ENCODE measurements around the gene PPM1E. TPM values are rescaled to one million over a fixed set of nuclear protein-coding genes. Genes with fewer than 3 reads are reported as not detected.

Gene PPM1E
- total RNA-seq, 1 donor from 2014 or later, result 0.26 TPM

DNA sequence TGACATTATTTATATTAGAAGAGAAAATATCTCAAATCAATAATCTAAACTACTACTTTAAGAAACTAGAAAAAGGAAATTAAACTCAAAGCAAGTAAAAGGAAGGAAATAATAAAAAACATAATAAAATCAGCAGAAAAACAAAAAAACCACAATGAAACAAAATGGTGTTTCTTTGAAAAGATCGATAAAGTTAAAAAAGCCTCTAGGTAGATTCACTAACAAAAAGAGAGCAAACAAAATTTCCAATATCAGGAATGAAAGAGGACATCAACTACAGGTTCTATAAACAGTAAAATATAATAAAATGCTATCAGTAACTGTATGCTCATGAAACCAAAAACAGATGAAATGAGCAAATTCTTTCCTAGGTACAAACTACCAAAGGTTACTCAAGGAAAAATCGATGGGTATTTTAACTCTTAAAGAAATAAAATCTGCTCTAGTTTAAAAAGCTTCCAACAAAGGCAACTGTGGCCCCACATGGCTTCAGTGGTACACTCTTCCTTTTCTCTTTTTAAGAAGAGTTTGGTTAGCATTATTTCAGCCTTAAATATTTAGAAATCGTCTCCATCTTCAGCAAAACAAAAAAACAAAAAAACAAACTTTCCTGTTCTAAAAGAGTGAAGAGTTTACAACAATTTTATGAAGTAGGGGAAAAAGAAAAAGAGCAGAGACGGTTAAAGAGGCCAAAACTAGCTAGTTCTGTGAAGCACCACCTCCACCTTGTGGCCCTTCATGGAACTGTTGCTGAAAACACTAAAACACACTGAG, 248.9 kb downstream of the PPM1E start:
- peak; percentile 7 for FAIRE-seq
- TF ChIP-seq CTCF (IDR thresholded peaks at IDR 0.05; ENCODE audit: insufficient read depth, low read length, severe bottlenecking), result peak; percentile 85
- peak; percentile 56 for DNase-seq (ENCODE audit: low read depth)
- Histone ChIP-seq H3K4me3 (ENCODE audit: low read depth, low read length) (no peak overlapping the region), H3K36me3 (ENCODE audit: control insufficient read depth, insufficient read depth, low read length) (no peaks in the 10 kb centered on the region), H3K27me3 (ENCODE audit: control insufficient read depth, insufficient read depth, low read length) (no peaks in the 10 kb centered on the region)

- TF ChIP-seq CTCF (IDR thresholded peaks at IDR 0.05; ENCODE audit: insufficient read depth, low read length, severe bottlenecking), result no peak
- H3K27me3 ChIP-seq (ENCODE audit: control insufficient read depth, insufficient read depth, low read length), result no peaks in the 10 kb centered on the region
- DNase-seq (ENCODE audit: low read depth) (no peak), FAIRE-seq (no peak)
- H3K36me3 ChIP-seq (ENCODE audit: control insufficient read depth, insufficient read depth, low read length), result no peaks in the 10 kb centered on the region
- H3K4me3 ChIP-seq (ENCODE audit: low read depth, low read length), result no peak overlapping the region
Observed at GRCh38 chr17:59007995-59008394, 252.3 kb downstream of the PPM1E start.

DNA sequence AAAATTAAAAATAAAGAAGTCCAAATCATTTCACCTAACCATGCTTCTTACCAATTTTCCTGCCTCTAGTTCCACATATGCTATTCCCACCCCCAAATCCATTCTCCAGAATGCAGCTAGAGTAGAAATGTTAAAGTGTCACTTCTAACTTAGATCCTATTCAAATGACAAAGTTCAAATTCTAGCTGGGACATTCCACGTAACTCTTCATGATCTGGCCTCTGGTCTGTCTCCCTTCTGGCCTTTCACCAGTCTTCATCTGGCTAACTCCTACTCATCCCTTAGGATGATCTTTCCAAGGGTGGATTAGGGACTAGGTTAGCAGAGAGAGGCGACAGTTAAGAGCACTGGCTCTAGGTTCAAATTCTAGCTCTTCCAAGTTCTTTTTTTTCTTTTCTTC, 253.1 kb downstream of the PPM1E start:
- Histone ChIP-seq H3K36me3 (ENCODE audit: control insufficient read depth, insufficient read depth, low read length) (no peaks in the 10 kb centered on the region), H3K4me3 (ENCODE audit: low read depth, low read length) (no peak overlapping the region)

DNA sequence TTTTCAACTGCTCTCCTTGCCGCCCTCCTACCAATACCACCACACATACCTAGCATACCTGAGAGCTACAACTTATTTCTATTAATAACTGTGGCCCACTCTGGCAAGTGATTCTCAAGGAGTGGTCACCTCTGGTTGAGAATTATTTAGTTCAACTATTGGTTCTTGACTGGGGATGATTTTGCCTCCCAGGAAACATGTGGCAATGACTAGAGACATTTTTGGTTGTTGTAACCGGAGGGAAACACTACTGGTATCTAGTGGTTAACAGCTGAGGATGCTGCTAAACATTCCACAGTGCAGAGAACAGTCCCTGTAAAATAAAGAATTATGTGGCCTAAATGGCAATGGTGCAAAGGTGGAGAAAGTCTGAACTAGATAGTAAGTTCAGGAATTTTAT, 254.4 kb downstream of the PPM1E start:
- H3K27me3 ChIP-seq (ENCODE audit: control insufficient read depth, insufficient read depth, low read length), result no peaks in the 10 kb centered on the region
- no peaks in the 10 kb centered on the region for H3K36me3 ChIP-seq (ENCODE audit: control insufficient read depth, insufficient read depth, low read length)
- no peak overlapping the region for H3K4me3 ChIP-seq (ENCODE audit: low read depth, low read length)
- TF ChIP-seq CTCF (IDR thresholded peaks at IDR 0.05; ENCODE audit: insufficient read depth, low read length, severe bottlenecking), result no peak
- no peak for DNase-seq (ENCODE audit: low read depth)
- no peak for FAIRE-seq

More for the DNA sequence above, 253.1 kb downstream of the PPM1E start:
- no peak for TF ChIP-seq CTCF (IDR thresholded peaks at IDR 0.05; ENCODE audit: insufficient read depth, low read length, severe bottlenecking)
- FAIRE-seq (no peak), DNase-seq (ENCODE audit: low read depth) (no peak)
- H3K27me3 ChIP-seq (ENCODE audit: control insufficient read depth, insufficient read depth, low read length), result no peaks in the 10 kb centered on the region

DNA sequence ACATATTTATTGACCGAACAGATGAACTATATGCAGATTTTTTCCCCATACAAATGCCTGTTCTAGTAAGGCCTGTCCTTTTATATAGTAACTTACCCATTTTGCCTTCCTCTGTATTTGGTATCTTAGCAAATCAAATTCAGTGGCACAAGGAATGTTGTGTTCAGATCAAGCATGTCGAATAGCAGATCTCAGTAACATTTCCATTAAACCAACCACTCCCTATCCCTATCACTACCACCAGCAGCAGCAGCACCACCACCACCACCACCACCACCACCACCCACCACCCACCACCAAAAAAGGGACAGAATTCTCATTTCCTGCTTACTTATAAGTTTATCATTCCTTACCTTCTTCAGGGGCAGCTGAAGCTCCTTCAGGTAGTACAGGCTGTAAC, 256.3 kb downstream of the PPM1E start:
- no peak for TF ChIP-seq CTCF (IDR thresholded peaks at IDR 0.05; ENCODE audit: insufficient read depth, low read length, severe bottlenecking)
- DNase-seq (ENCODE audit: low read depth) (no peak), FAIRE-seq (no peak)
- Histone ChIP-seq H3K36me3 (ENCODE audit: control insufficient read depth, insufficient read depth, low read length) (no peaks in the 10 kb centered on the region), H3K27me3 (ENCODE audit: control insufficient read depth, insufficient read depth, low read length) (no peaks in the 10 kb centered on the region), H3K4me3 (ENCODE audit: low read depth, low read length) (no peak overlapping the region)

- Histone ChIP-seq H3K36me3 (ENCODE audit: control insufficient read depth, insufficient read depth, low read length) (no peaks in the 10 kb centered on the region), H3K27me3 (ENCODE audit: control insufficient read depth, insufficient read depth, low read length) (no peaks in the 10 kb centered on the region), H3K4me3 (ENCODE audit: low read depth, low read length) (no peak overlapping the region)
- DNase-seq (ENCODE audit: low read depth) (no peak), FAIRE-seq (no peak)
- TF ChIP-seq CTCF (IDR thresholded peaks at IDR 0.05; ENCODE audit: insufficient read depth, low read length, severe bottlenecking), result no peak
Observed at GRCh38 chr17:59018019-59018418, 262.4 kb downstream of the PPM1E start.

All from bronchial epithelial cell (primary cell).